ENCODE results near the gene ULK4. TPM values are rescaled to one million over a fixed set of nuclear protein-coding genes. Genes with fewer than 3 reads are reported as not detected.

The ULK4 gene
- total and polyA plus RNA-seq, 9 of the 15 experiments (the other 6 are each of a cell fraction or from before 2014, with no cell fraction given): 3.0 to 5.9 (median 3.5) TPM

DNA sequence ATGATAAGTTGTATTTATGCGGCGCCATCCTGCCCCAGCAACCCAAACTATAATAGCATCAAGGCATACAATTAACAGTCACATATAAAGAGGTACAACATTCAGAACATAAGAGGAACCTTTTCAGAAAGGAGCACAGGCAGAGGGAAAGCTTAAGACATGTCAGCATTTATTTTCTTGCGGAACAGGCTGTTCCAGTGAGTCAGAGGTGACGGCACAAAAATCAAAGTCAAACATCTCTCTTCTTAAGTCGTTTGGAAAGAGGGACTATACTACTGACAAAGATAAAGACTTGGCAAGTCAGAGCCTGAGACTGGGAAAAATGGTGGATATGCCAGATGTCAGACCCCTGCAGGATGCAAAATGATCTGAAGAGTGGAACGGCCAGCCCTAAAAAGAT is 634.2 kb downstream of the ULK4 start:
- no TSS peak for BruUV-seq (replicated peaks)

More for the DNA sequence above, 634.2 kb downstream of the ULK4 start:
- ATAC-seq (no peak), FAIRE-seq (no peak), DNase-seq (ENCODE audit: extremely low read depth in 1 of 4, low spot score in 3 of 4) (no peak)
- in situ Hi-C loops (cut with MboI) (no loop called here), intact Hi-C loops (cut with micrococcal nuclease) (loop anchor here (10.0 kb wide), 1 partner anchor 743 kb away; no protein-coding TSS in a partner anchor)
- Histone ChIP-seq H3K4me2 (ENCODE audit: insufficient read depth, low read length) (no peak overlapping the region), H2AFZ (ENCODE audit: low read depth, low read length) (no peak overlapping the region), H3K27me3 (ENCODE audit: control insufficient read depth in 2 of 2, insufficient read depth in 2 of 2, low read length in 2 of 2) (no peaks in the 10 kb centered on the region; a peak in 3 of 5 replicates), H3K27ac (ENCODE audit: extremely low read depth, low read depth, low read length) (no peak overlapping the region), H3K4me1 (replicated peaks in 1 of 2; ENCODE audit: control insufficient read depth in 2 of 2, insufficient read depth in 2 of 2, low read length in 2 of 2) (no peaks in the 10 kb centered on the region), H3K36me3 (ENCODE audit: control insufficient read depth, insufficient read depth, low read length) (no peaks in the 10 kb centered on the region), H3K9me3 (replicated peaks; ENCODE audit: control insufficient read depth, insufficient read depth, low read depth, low read length) (no peaks in the 10 kb centered on the region), H4K20me1 (replicated peaks; ENCODE audit: control insufficient read depth, insufficient read depth, low read length) (no peaks in the 10 kb centered on the region), H3K4me3 (no peak overlapping the region), H3K9ac (ENCODE audit: insufficient read depth in 1 of 2, low read depth in 2 of 2, low read length in 2 of 2) (no peak overlapping the region), H3K9me1 (ENCODE audit: control insufficient read depth, insufficient read depth, low read length) (no peaks in the 10 kb centered on the region), H3K79me2 (ENCODE audit: control insufficient read depth, insufficient read depth, low read length) (no peaks in the 10 kb centered on the region)
- 0% methylated on average over 6 of the region's 6 CpGs for WGBS (ENCODE audit: insufficient coverage, low coverage, missing lambda C conversion rate)
- POLR2A ChIA-PET: no interaction called here
- CTCF ChIA-PET (ENCODE audit: low intra/inter-chr PET ratio): no interaction called here
- TF ChIP-seq USF1 (CRISPR knock-in tag; IDR thresholded peaks at IDR 0.05): no peak
- TF ChIP-seq RFX7 (CRISPR knock-in tag; IDR thresholded peaks at IDR 0.05): no peak
- TF ChIP-seq RBBP5 (IDR thresholded peaks at IDR 0.05; ENCODE audit: borderline replicate concordance, insufficient read depth, low read length, poor library complexity, severe bottlenecking): no peak
- TF ChIP-seq PYGO2 (tag; IDR thresholded peaks at IDR 0.05): no peak
- TF ChIP-seq, protein P1, sequence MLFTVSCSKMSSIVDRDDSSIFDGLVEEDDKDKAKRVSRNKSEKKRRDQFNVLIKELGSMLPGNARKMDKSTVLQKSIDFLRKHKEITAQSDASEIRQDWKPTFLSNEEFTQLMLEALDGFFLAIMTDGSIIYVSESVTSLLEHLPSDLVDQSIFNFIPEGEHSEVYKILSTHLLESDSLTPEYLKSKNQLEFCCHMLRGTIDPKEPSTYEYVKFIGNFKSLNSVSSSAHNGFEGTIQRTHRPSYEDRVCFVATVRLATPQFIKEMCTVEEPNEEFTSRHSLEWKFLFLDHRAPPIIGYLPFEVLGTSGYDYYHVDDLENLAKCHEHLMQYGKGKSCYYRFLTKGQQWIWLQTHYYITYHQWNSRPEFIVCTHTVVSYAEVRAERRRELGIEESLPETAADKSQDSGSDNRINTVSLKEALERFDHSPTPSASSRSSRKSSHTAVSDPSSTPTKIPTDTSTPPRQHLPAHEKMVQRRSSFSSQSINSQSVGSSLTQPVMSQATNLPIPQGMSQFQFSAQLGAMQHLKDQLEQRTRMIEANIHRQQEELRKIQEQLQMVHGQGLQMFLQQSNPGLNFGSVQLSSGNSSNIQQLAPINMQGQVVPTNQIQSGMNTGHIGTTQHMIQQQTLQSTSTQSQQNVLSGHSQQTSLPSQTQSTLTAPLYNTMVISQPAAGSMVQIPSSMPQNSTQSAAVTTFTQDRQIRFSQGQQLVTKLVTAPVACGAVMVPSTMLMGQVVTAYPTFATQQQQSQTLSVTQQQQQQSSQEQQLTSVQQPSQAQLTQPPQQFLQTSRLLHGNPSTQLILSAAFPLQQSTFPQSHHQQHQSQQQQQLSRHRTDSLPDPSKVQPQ (CRISPR knock-in tag; IDR thresholded peaks at IDR 0.05; ENCODE audit: borderline replicate concordance): no peak
- 0 out of 2 replicates have a peak, but pooled peaks have one; percentile 19 for TF ChIP-seq ZNF316 (IDR thresholded peaks at IDR 0.05)
- no peak for TF ChIP-seq ZNF561 (CRISPR knock-in tag; conservative IDR thresholded peaks at IDR 0.05)

Data from K562 (cell line).